Calu3 (cell line): ENCODE measurements around the gene LYPD6B. TPM values are rescaled to one million over a fixed set of nuclear protein-coding genes. Genes with fewer than 3 reads are reported as not detected.

ENCODE experiments used
- BruUV-seq: library from RNA; stranded (reverse); fragments of 400-500 nt; replicated peaks from 2 replicates; lab custom pipeline; 2021; lab: Mats Ljungman, UMichigan
- CTCF ChIA-PET: fragments of 300-600 bp; sonication (Branson Sonifier 250); formaldehyde crosslinking; loops from one replicate; lab custom pipeline; 2022; ENCODE audit warnings: antibody characterized with exemption; lab: Charles Lee
- DNase-seq: peaks from one replicate; pipeline ENCODE4 v3.0.0; 2022
- H3K27ac Mint-ChIP-seq: one replicate; pipeline ENCODE4 v1.8.0; 2022; ENCODE audit warnings: mixed read lengths; ENCODE audit not compliant: unreplicated experiment
- H3K27me3 Mint-ChIP-seq: one replicate; pipeline ENCODE4 v1.8.0; 2022; ENCODE audit warnings: mixed read lengths; ENCODE audit not compliant: unreplicated experiment
- H3K36me3 Mint-ChIP-seq: one replicate; pipeline ENCODE4 v1.8.0; 2022; ENCODE audit warnings: mild to moderate bottlenecking, moderate library complexity, mixed read lengths; ENCODE audit not compliant: insufficient read depth, unreplicated experiment
- H3K4me1 Mint-ChIP-seq: one replicate; pipeline ENCODE4 v1.8.0; 2022; ENCODE audit warnings: mild to moderate bottlenecking, low read depth, mixed read lengths; ENCODE audit not compliant: unreplicated experiment
- H3K4me3 Mint-ChIP-seq: one replicate; pipeline ENCODE4 v1.8.0; 2022; ENCODE audit warnings: mild to moderate bottlenecking, low read depth, moderate library complexity, mixed read lengths; ENCODE audit not compliant: unreplicated experiment
- H3K9me3 Mint-ChIP-seq: one replicate; pipeline ENCODE4 v1.8.0; 2022; ENCODE audit warnings: low read depth, mixed read lengths; ENCODE audit not compliant: unreplicated experiment
- intact Hi-C: fragments of 100-400 bp; cut with micrococcal nuclease; formaldehyde crosslinking; loops from one replicate; pipeline ENCODE4 v1.10.0; 2022; ENCODE audit not compliant: unreplicated experiment
- total RNA-seq: library from RNA; stranded (reverse); gene quantifications from 2 replicates; pipeline ENCODE4 v1.2.3, GENCODE V29; 2022
- TF ChIP-seq, protein P1 (sequence below): fragments of 200-600 bp; IDR thresholded peaks from one replicate; pipeline ENCODE4 v1.8.0; 2022; ENCODE audit warnings: antibody characterized with exemption; ENCODE audit not compliant: unreplicated experiment

The LYPD6B gene
- total RNA-seq, 1 experiment from 2014 or later, result 0.87 TPM

DNA sequence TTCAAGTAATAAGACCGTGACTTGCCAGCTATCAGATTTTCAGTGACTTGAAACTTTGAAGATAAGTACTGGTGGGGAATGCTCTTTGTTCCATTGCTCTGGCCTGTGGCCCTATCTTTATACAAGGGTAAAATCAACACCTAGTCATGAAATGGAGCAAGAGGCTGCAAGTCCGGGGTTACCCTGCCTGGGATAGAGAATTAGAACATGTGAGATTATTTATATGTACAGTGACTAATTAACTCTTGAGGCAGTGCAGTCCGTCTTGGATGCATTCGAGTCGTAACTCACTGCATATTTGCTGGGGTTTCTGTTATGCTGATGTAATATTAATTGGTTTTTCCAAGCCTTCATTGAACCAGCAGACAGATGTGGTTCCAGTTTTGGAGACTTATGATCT lies 186.0 kb downstream of the LYPD6B start:
- Mint-ChIP-seq H3K36me3 (no peaks in the 10 kb centered on the region), H3K4me1 (peaks cover 19% of the 10 kb centered on the region), H3K27me3 (no peaks in the 10 kb centered on the region), H3K4me3 (no peak overlapping the region), H3K27ac (no peak overlapping the region), H3K9me3 (no peaks in the 10 kb centered on the region)
- BruUV-seq, result no TSS peak
- DNase-seq, result no peak
- CTCF ChIA-PET, result no interaction called here
- TF ChIP-seq, protein P1, sequence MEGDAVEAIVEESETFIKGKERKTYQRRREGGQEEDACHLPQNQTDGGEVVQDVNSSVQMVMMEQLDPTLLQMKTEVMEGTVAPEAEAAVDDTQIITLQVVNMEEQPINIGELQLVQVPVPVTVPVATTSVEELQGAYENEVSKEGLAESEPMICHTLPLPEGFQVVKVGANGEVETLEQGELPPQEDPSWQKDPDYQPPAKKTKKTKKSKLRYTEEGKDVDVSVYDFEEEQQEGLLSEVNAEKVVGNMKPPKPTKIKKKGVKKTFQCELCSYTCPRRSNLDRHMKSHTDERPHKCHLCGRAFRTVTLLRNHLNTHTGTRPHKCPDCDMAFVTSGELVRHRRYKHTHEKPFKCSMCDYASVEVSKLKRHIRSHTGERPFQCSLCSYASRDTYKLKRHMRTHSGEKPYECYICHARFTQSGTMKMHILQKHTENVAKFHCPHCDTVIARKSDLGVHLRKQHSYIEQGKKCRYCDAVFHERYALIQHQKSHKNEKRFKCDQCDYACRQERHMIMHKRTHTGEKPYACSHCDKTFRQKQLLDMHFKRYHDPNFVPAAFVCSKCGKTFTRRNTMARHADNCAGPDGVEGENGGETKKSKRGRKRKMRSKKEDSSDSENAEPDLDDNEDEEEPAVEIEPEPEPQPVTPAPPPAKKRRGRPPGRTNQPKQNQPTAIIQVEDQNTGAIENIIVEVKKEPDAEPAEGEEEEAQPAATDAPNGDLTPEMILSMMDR, result no peak
- intact Hi-C loops, result no loop called here

DNA sequence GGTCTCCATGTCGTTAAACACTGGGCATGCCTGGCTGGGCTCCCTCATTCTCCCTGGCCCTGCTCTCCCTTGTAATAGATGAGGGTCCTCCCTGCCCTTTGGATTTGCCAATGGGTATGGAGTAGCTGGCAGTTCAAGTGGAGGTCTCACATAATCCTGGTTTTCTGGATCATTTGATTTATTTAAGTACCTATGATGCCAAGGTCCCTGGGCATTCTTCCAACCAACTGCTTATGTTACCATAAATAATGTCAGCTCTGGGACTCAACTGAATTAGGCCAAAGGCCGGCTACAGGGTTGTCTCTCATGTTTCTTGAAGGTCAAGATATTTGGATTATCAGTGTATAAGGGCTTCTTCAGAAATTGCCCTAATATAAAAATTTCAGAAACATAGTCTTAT lies 186.9 kb downstream of the LYPD6B start:
- CTCF ChIA-PET, result interaction anchor here (0.6 kb wide), 1 partner anchor 580 kb away, joined by 6 read pairs; no protein-coding TSS in a partner anchor

DNA sequence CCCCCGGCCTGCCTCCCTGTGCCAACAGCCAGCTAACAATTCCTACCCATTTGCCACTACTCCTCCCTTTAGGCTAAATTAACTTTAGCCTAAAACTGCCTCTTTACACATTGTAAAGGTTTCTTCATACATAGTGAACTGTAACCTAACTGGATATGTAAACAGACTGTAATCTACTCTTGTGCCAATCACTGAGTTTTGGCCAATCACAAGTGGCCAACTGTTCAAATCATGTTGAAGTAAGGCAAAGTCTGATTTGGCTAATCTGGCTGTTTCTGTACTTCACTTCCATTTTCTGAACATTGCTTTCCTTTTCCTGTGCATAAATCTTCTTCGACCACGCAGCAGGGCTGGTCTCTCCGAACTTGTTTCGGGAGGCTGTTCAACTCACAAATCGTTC lies 188.3 kb downstream of the LYPD6B start:
- Mint-ChIP-seq H3K36me3 (no peaks in the 10 kb centered on the region), H3K4me3 (no peak overlapping the region), H3K27me3 (no peaks in the 10 kb centered on the region), H3K4me1 (peaks cover 19% of the 10 kb centered on the region), H3K27ac (no peak overlapping the region), H3K9me3 (no peaks in the 10 kb centered on the region)
- no peak for DNase-seq
- TF ChIP-seq, protein P1, result no peak
- intact Hi-C loops, result no loop called here
- CTCF ChIA-PET, result no interaction called here
- BruUV-seq, result no TSS peak

More for the DNA sequence above, 186.9 kb downstream of the LYPD6B start:
- H3K9me3 Mint-ChIP-seq, result no peaks in the 10 kb centered on the region
- H3K4me1 Mint-ChIP-seq, result peaks cover 19% of the 10 kb centered on the region
- no peak overlapping the region for H3K4me3 Mint-ChIP-seq
- no peak for DNase-seq
- TF ChIP-seq, protein P1, result no peak
- H3K27ac Mint-ChIP-seq, result no peak overlapping the region
- H3K27me3 Mint-ChIP-seq, result no peaks in the 10 kb centered on the region
- intact Hi-C loops, result no loop called here
- H3K36me3 Mint-ChIP-seq, result no peaks in the 10 kb centered on the region
- BruUV-seq, result no TSS peak

DNA sequence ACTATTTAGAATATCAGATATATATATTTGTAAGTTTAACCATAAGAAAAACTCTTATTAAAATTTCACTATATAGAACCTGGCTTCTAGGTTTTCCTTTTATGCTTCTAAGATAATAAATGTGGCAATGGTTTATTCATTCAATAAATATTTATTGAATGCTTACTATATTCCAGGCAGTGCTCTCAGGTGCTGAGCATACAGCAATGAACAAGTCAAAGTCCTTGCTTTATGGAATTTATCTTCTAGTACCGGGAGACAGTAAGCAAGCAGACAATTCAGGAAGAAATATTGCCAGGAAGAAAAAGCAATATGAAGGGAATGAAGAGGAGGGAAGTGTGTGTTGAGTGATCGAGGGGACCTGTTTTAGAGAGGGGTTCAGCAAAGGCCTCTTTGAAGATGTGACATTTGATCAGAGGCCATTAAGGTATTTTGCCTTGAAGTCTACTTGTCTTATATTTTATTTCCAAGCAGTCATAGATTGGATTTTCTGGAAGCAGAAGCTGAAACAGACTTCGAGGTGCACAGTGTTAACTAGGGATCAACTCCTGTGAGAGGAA lies 197.4 kb downstream of the LYPD6B start:
- H3K9me3 Mint-ChIP-seq, result no peaks in the 10 kb centered on the region
- TF ChIP-seq, protein P1, result no peak
- no peak for DNase-seq
- intact Hi-C loops, result no loop called here
- H3K4me3 Mint-ChIP-seq, result no peak overlapping the region
- no peaks in the 10 kb centered on the region for H3K27me3 Mint-ChIP-seq
- H3K27ac Mint-ChIP-seq, result no peak overlapping the region
- H3K4me1 Mint-ChIP-seq, result no peaks in the 10 kb centered on the region
- CTCF ChIA-PET, result no interaction called here
- H3K36me3 Mint-ChIP-seq, result no peaks in the 10 kb centered on the region
- no TSS peak for BruUV-seq
